H1 (cell line): ENCODE results near the gene MPHOSPH9. TPM values are rescaled to one million over a fixed set of nuclear protein-coding genes. Genes with fewer than 3 reads are reported as not detected.

Source experiments
- BCL11A ChIP-seq, 2 experiments: IDR thresholded peaks; one replicate each; pipeline ENCODE4 v1.6.1; 2011; ENCODE audit warnings: low read depth in 2 of 2, low read length in 2 of 2, mild to moderate bottlenecking in 2 of 2
- RBBP5 ChIP-seq: IDR thresholded peaks from 2 replicates; pipeline ENCODE4 v1.7.1; 2012; ENCODE audit warnings: low read depth, mild to moderate bottlenecking, inconsistent platforms, low read length, moderate library complexity, borderline replicate concordance
- SIX5 ChIP-seq: IDR thresholded peaks from 2 replicates; pipeline ENCODE4 v1.6.1; 2011; ENCODE audit warnings: mild to moderate bottlenecking, low read depth, low read length
- polyA plus RNA-seq, 7 experiments: library from polyadenylated mRNA; depleted of rRNA in 3 of 7; stranded (reverse) in 5 of 7; unstranded in 2 of 7; fragments of >200 nt in 5 of 7; fragments of 200-250 nt in 2 of 7; gene quantifications; 1 replicate in 5 of 7; 2 replicates in 1 of 7; 4 replicates in 1 of 7; pipeline versions ENCODE4 v1.2.1 to v1.2.3, GENCODE V29; 2011 to 2013; ENCODE audit warnings: missing spikeins in 2 of 7, mixed read lengths in 2 of 7
- total RNA-seq: library from RNA; stranded (reverse); fragmentation: NEBNext Ultra II Directional; extraction: Animal tissue kit (Norgen Biotek cat#: 25700); gene quantifications from 2 replicates; pipeline ENCODE4 v1.2.1, GENCODE V29; 2021
- TF ChIP-seq, protein P1 (sequence below): fragments of 300-600 bp; sonication (generic); IDR thresholded peaks from 2 replicates; pipeline ENCODE4 v1.7.1; 2012; ENCODE audit warnings: low read length, moderate library complexity, mild to moderate bottlenecking, inconsistent platforms; ENCODE audit not compliant: insufficient replicate concordance

The MPHOSPH9 gene
- total and polyA plus RNA-seq, 2 of the 8 experiments (the other 6 are each of a cell fraction or from before 2014, with no cell fraction given), result 8.8 to 48.8 TPM

DNA sequence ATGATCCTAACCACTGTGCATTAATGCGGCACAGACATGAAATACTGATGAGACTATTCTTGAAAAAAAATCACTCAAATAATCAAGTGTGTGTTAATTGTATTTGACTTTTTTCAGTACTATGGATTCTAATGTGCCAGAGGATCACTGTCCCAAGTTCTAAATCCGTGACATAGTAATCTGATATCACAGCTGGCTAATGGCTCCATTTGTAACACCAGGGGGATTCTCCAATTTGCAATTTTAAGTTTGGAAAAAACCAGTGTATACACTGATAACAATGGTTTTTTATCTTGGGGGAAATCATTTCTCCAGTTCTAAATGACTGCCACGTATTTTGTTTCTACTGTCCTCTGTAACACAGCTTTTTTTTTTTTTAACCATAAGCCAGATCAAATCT lies 33.0 kb downstream of the MPHOSPH9 start (continued):
- TF ChIP-seq, protein P1, sequence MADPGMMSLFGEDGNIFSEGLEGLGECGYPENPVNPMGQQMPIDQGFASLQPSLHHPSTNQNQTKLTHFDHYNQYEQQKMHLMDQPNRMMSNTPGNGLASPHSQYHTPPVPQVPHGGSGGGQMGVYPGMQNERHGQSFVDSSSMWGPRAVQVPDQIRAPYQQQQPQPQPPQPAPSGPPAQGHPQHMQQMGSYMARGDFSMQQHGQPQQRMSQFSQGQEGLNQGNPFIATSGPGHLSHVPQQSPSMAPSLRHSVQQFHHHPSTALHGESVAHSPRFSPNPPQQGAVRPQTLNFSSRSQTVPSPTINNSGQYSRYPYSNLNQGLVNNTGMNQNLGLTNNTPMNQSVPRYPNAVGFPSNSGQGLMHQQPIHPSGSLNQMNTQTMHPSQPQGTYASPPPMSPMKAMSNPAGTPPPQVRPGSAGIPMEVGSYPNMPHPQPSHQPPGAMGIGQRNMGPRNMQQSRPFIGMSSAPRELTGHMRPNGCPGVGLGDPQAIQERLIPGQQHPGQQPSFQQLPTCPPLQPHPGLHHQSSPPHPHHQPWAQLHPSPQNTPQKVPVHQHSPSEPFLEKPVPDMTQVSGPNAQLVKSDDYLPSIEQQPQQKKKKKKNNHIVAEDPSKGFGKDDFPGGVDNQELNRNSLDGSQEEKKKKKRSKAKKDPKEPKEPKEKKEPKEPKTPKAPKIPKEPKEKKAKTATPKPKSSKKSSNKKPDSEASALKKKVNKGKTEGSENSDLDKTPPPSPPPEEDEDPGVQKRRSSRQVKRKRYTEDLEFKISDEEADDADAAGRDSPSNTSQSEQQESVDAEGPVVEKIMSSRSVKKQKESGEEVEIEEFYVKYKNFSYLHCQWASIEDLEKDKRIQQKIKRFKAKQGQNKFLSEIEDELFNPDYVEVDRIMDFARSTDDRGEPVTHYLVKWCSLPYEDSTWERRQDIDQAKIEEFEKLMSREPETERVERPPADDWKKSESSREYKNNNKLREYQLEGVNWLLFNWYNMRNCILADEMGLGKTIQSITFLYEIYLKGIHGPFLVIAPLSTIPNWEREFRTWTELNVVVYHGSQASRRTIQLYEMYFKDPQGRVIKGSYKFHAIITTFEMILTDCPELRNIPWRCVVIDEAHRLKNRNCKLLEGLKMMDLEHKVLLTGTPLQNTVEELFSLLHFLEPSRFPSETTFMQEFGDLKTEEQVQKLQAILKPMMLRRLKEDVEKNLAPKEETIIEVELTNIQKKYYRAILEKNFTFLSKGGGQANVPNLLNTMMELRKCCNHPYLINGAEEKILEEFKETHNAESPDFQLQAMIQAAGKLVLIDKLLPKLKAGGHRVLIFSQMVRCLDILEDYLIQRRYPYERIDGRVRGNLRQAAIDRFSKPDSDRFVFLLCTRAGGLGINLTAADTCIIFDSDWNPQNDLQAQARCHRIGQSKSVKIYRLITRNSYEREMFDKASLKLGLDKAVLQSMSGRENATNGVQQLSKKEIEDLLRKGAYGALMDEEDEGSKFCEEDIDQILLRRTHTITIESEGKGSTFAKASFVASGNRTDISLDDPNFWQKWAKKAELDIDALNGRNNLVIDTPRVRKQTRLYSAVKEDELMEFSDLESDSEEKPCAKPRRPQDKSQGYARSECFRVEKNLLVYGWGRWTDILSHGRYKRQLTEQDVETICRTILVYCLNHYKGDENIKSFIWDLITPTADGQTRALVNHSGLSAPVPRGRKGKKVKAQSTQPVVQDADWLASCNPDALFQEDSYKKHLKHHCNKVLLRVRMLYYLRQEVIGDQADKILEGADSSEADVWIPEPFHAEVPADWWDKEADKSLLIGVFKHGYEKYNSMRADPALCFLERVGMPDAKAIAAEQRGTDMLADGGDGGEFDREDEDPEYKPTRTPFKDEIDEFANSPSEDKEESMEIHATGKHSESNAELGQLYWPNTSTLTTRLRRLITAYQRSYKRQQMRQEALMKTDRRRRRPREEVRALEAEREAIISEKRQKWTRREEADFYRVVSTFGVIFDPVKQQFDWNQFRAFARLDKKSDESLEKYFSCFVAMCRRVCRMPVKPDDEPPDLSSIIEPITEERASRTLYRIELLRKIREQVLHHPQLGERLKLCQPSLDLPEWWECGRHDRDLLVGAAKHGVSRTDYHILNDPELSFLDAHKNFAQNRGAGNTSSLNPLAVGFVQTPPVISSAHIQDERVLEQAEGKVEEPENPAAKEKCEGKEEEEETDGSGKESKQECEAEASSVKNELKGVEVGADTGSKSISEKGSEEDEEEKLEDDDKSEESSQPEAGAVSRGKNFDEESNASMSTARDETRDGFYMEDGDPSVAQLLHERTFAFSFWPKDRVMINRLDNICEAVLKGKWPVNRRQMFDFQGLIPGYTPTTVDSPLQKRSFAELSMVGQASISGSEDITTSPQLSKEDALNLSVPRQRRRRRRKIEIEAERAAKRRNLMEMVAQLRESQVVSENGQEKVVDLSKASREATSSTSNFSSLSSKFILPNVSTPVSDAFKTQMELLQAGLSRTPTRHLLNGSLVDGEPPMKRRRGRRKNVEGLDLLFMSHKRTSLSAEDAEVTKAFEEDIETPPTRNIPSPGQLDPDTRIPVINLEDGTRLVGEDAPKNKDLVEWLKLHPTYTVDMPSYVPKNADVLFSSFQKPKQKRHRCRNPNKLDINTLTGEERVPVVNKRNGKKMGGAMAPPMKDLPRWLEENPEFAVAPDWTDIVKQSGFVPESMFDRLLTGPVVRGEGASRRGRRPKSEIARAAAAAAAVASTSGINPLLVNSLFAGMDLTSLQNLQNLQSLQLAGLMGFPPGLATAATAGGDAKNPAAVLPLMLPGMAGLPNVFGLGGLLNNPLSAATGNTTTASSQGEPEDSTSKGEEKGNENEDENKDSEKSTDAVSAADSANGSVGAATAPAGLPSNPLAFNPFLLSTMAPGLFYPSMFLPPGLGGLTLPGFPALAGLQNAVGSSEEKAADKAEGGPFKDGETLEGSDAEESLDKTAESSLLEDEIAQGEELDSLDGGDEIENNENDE, result no peak
- TF ChIP-seq BCL11A (IDR thresholded peaks at IDR 0.05; ENCODE audit: low read depth in 2 of 2, low read length in 2 of 2) (no peak), SIX5 (no peak), RBBP5 (no peak)
